ENCODE measurements around the gene RNASE7.

The RNASE7 gene

GRCh38 chr14:21026988-21027315 is 15.2 kb upstream of the RNASE7 start:
- no peak overlapping the region for H3K27ac ChIP-seq (ENCODE audit: low read depth, low read length, poor library complexity, severe bottlenecking)
- H3K27me3 ChIP-seq (ENCODE audit: insufficient read depth, low read length): no peaks in the 10 kb centered on the region; the same call in 1 of the 2 replicates
- no peak for TF ChIP-seq EZH2 (IDR thresholded peaks at IDR 0.05; ENCODE audit: borderline replicate concordance, low read length)
- no peak for TF ChIP-seq CTCF (IDR thresholded peaks at IDR 0.05; ENCODE audit: low read length)
- no peak overlapping the region for H2AFZ ChIP-seq (ENCODE audit: low read length)
- H3K9me3 ChIP-seq (ENCODE audit: low read length): no peaks in the 10 kb centered on the region
- H3K4me1 ChIP-seq (ENCODE audit: insufficient read depth, low read length, severe bottlenecking): peaks cover 2% of the 10 kb centered on the region
- H3F3A ChIP-seq (ENCODE audit: insufficient read depth, low read length): no peaks in the 10 kb centered on the region
- H3K36me3 ChIP-seq (ENCODE audit: insufficient read depth, low read length): no peaks in the 10 kb centered on the region
- no peaks in the 10 kb centered on the region for H3K79me2 ChIP-seq (ENCODE audit: insufficient read depth, low read length)
- H3K9ac ChIP-seq (ENCODE audit: low read length): no peak overlapping the region
- no peaks in the 10 kb centered on the region for H4K20me1 ChIP-seq (ENCODE audit: insufficient read depth, low read length)
- H3K4me3 ChIP-seq (ENCODE audit: low read depth, low read length, poor library complexity, severe bottlenecking): no peak overlapping the region
- H3K4me2 ChIP-seq (ENCODE audit: low read length): no peak overlapping the region
- H3K9me2 ChIP-seq (ENCODE audit: low read depth, low read length): no peaks in the 10 kb centered on the region

GRCh38 chr14:21029917-21030316 is 12.2 kb upstream of the RNASE7 start, which contains the start of gene TPPP2:
TSS of gene TPPP2 (plus strand) at chr14:21030217. CDS start at chr14:21030582, 365 bp downstream.
- Histone ChIP-seq H3F3A (ENCODE audit: insufficient read depth, low read length) (no peaks in the 10 kb centered on the region), H3K4me1 (ENCODE audit: insufficient read depth, low read length, severe bottlenecking) (peaks cover 2% of the 10 kb centered on the region), H3K9ac (ENCODE audit: low read length) (no peak within 1 kb of the TSS), H3K27ac (ENCODE audit: low read depth, low read length, poor library complexity, severe bottlenecking) (no peak within 1 kb of the TSS), H3K4me2 (ENCODE audit: low read length) (no peak within 1 kb of the TSS), H3K4me3 (ENCODE audit: low read depth, low read length, poor library complexity, severe bottlenecking) (no peak within 1 kb of the TSS), H4K20me1 (ENCODE audit: insufficient read depth, low read length) (no peaks in the 10 kb centered on the region), H3K36me3 (ENCODE audit: insufficient read depth, low read length) (no peaks in the 10 kb centered on the region), H3K27me3 (ENCODE audit: insufficient read depth, low read length) (no peaks in the 10 kb centered on the region), H3K79me2 (ENCODE audit: insufficient read depth, low read length) (no peaks in the 10 kb centered on the region), H3K9me3 (ENCODE audit: low read length) (no peaks in the 10 kb centered on the region), H2AFZ (ENCODE audit: low read length) (no peak within 1 kb of the TSS), H3K9me2 (ENCODE audit: low read depth, low read length) (no peaks in the 10 kb centered on the region)
- no peak for TF ChIP-seq CTCF (IDR thresholded peaks at IDR 0.05; ENCODE audit: low read length)
- TF ChIP-seq EZH2 (IDR thresholded peaks at IDR 0.05; ENCODE audit: borderline replicate concordance, low read length): no peak

GRCh38 chr14:21030531-21030930 is 11.6 kb upstream of the RNASE7 start:
- H3K9me3 ChIP-seq (ENCODE audit: low read length): no peaks in the 10 kb centered on the region
- no peaks in the 10 kb centered on the region for H3K36me3 ChIP-seq (ENCODE audit: insufficient read depth, low read length)
- H3K4me2 ChIP-seq (ENCODE audit: low read length): no peak overlapping the region
- H3K4me3 ChIP-seq (ENCODE audit: low read depth, low read length, poor library complexity, severe bottlenecking): no peak overlapping the region
- H2AFZ ChIP-seq (ENCODE audit: low read length): no peak overlapping the region
- H4K20me1 ChIP-seq (ENCODE audit: insufficient read depth, low read length): no peaks in the 10 kb centered on the region
- no peak overlapping the region for H3K9ac ChIP-seq (ENCODE audit: low read length)
- H3K27ac ChIP-seq (ENCODE audit: low read depth, low read length, poor library complexity, severe bottlenecking): no peak overlapping the region
- H3K9me2 ChIP-seq (ENCODE audit: low read depth, low read length): no peaks in the 10 kb centered on the region
- H3F3A ChIP-seq (ENCODE audit: insufficient read depth, low read length): no peaks in the 10 kb centered on the region
- H3K4me1 ChIP-seq (ENCODE audit: insufficient read depth, low read length, severe bottlenecking): no peaks in the 10 kb centered on the region
- TF ChIP-seq EZH2 (IDR thresholded peaks at IDR 0.05; ENCODE audit: borderline replicate concordance, low read length) (no peak), CTCF (IDR thresholded peaks at IDR 0.05; ENCODE audit: low read length) (no peak)
- H3K79me2 ChIP-seq (ENCODE audit: insufficient read depth, low read length): no peaks in the 10 kb centered on the region
- H3K27me3 ChIP-seq (ENCODE audit: insufficient read depth, low read length): no peaks in the 10 kb centered on the region
